Activated CD4-positive, alpha-beta T cell treated with anti-CD3 and anti-CD28 coated beads, Interleukin-2, Interleukin-6, amounts not matched to agents 100 ng/mL and 50 ng/mL, durations not matched to agents 16 hours and 8 hours (primary cell): ENCODE results near the gene SPECC1L.

Experiments
- DNase-seq: peaks from one replicate; pipeline ENCODE4 v3.0.0-alpha.2; 2020

SPECC1L gene

DNA sequence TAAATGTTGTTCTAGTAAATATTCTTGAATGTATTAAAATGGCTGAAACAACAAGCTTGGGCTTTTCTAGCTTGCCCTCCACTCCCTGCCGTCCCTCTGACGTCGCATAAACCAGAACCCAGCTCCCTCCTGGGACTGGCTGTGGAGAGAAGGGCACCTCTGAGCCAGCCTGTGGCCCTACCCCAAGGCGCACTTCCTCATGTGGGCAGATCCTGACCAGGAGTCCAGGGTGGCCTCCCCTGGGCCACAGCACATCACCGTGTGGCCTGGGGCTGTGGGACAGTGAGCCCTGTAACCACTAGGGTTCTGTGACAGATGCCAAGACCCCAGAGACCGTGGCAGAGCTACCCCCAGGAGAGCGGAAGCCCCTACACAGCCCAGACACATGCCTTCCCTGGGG, 146.6 kb downstream of the SPECC1L start:
- no peak for DNase-seq

DNA sequence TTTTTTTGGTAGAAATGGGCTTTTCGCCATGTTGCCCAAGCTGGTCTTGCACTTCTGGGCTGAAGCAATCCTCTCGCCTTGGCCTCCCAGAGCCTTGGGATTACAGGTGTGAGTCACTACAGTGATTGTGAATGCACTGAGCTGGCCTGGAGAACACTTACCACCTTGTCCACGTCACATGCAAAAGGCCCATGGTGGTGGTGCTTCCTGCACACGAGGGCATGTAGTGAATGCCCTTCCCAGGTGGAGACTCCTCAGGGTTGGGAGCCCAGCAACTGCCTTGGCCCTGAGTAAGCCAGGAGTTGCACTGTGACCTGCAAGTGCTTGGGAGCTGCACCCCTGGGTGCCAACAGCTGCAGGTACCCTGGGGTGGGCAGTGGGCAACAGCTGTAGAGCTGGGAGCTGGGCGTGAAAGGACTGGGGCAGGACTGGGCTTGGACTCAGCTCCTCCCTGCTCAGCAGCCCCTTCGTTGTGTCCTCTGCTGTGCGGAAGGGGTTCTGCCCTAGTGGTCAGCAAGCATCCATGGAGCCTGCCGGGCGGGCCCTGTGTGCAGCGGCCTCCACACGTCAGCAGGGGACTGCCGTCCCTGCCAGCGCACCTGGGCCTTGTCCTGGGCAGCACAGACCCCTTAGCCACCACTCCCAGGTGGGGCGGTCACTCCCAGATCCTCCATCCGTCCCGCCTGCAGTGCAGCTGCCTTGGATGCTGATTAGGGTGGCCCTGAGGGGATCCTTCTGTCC, 147.4 kb downstream of the SPECC1L start:
- DNase-seq, result no peak

DNA sequence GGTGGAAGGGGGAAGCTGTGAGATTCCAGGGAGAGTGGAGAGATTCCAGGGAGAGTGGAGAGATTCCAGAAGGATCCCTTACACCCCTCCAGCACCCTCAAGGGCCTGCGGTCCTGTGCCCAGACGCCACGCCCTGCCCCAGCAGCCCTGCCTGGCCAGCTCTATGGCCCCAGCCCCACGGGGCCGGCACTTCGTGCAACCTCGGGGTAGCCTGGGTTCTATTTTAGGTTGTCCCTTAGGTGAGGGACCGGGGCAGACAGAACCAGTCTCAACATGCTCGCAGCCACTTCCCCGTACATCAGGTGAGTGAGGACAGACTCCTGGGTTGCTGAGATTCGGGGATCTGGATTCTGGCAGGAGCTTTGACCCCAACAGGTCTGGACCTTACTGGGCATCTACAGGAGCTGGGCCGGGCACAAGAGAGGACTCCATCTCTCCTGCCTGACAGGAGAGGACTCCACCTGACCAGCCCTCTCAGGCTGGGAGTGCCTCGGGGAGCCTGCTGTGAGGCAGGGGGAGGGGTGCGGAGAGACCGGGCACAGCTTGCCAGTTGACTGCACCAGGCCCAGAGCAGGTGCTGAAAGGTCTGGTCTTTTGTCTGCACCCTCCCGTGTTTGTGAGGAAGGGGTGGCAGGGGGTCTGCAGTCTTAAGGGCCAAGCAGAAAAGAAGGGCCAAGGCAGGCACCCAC, 148.3 kb downstream of the SPECC1L start:
- DNase-seq, result no peak

DNA sequence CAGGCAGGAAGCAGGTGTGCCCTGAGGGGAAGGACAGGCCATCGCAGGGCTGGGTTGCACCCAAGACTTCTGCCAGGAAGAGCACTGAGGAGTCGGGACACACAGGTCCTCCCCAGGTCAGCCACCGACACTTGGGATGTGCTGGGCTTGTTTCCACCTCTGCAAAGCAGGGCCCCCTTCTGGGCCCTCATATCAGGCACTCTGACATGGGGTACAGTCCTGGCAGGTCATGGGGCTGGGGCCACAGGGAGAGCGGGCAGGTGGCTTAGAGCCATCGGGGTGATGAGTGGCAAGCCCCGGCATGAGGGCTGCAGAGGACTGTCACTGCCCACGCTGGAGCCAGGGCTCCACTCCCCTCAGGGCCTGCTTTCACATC, 148.8 kb downstream of the SPECC1L start:
- DNase-seq, result no peak

DNA sequence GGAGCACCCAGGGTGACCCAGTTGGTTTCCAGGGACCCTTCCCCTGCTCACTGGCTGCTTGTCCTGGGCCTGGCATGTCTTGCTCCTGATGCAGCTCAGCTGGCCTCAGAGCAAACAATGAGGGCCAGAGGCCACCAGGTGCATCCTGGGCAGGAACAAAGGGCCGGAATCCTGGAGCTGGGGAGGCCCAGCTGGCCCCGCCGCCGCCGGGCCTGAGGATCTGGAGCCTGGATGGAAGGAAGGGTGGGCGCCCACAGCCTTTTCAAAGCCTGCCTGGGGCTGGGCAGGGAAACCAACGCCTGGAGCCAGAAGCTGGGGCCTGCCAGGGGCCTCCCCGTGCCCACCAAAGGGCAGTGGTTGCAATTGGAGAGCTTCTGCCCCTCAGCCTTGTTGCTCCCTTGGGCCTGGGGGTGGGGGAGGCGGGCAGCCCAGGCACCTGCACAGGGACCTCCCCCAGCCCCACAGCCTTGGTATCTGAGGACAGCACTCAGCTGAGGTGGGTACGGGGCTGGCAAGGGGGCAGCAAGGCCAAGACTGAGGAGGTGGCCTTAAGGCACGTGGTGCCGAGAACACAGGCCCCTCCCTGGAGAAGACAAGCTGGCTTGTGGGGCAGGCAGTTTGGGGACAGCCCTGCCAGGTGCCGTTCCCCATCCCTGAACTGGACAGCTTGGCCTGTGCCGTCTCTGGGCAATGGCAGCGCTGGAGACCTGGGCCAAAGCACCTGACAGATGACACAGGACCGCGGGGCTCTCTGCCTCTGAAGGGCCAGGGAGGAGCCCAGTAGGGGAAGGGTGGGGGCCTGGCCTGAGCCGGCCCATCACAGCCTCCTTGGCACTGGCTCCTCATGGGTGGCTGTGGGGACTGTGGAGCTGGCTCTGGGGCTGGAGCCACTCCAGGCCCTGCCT, 149.7 kb downstream of the SPECC1L start:
- no peak for DNase-seq

DNA sequence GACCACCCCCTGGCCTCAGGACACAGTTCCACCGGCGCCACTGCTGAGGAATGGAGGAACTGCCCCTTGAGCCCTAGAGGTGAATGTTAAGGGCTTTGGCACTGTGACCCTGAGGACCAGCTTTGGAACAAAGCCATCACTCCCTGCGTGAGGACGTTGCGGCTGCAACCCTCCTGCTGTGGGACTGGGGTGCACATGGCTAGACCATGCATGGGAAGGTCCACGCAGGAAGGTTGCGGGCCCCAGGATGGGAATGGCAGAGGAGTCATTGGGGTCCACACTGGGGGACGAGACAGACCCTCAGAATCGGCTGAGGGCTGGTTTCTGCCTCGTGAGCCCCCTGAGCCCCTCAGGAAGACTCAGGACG, 150.3 kb downstream of the SPECC1L start:
- DNase-seq, result no peak

DNA sequence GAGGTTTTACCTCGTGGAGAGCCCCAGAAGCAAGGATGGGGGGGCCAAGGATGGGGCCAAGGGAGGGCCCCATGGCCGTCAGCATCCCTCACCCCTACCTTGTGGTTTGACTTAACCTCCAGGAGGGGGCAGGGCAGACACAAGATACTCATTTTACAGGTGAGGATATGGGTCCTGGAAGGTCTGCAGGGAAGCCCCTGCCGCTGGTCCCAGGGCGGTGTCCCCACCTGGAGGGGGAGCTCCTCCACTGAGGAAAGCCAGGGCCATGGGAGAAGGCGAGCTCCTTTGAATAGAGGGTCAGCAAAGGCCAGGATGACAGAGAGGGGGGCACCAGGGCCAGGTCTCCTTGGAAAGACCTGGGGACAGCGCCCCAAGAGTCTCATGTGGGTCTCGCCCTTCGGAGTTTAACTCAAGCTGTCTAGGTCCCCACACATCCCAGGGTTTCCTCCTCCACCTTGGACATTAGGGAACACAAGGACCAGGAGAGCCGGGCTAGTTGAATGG, 150.8 kb downstream of the SPECC1L start:
- peak; percentile 46 for DNase-seq

DNA sequence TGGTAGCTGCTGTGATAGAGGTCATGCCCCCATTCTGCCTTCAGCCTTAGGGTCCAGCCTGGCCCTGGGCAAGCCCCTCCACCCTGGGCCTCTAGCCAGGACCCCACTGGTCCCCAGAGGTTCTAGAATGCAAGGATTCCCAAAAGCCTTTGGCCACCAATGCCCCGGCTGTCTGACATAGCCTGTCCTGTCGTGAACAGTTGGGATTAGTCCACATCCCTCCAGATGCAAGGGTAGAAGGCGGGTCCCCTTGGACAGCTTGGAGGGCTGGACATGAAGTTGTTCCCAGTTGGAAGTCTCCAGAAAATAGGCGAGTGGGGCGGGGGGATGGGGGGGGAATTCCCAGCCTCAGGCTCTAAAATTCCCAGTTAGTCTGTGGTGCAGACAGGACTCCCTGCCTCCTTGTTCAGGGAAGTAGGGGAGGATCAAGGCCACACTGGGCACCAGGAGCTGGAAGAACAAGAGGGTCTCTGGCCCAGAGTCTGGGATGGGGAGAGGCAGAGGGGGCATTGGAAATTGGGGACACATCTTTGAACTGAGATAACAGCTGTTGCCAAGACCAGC, 151.6 kb downstream of the SPECC1L start:
- no peak for DNase-seq

DNA sequence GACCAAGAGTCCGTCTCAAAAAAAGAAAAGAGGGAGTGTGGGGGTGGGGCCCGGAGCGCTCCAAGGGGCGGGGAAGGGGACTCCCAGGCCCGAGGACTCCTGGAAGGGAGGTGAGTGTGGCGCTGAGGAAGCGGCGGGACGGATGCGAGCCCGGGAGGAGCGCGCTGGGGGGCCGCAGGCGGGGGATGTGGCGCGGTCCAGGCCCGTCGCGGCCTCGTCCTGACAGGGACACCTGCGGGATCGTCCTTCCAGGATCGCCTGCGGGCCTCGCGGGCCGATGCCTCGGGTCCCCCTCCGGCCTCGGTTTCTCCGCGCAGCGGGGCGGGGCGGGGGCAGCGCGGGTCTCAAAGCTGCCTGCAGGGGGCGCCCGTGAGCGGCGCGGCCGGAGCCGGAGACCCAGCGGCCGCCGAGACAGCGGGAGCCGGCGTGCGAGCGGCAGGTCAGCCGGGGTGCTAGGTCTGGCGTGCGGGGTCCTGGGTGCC, 152.9 kb downstream of the SPECC1L start:
- DNase-seq, result peak; percentile 79

DNA sequence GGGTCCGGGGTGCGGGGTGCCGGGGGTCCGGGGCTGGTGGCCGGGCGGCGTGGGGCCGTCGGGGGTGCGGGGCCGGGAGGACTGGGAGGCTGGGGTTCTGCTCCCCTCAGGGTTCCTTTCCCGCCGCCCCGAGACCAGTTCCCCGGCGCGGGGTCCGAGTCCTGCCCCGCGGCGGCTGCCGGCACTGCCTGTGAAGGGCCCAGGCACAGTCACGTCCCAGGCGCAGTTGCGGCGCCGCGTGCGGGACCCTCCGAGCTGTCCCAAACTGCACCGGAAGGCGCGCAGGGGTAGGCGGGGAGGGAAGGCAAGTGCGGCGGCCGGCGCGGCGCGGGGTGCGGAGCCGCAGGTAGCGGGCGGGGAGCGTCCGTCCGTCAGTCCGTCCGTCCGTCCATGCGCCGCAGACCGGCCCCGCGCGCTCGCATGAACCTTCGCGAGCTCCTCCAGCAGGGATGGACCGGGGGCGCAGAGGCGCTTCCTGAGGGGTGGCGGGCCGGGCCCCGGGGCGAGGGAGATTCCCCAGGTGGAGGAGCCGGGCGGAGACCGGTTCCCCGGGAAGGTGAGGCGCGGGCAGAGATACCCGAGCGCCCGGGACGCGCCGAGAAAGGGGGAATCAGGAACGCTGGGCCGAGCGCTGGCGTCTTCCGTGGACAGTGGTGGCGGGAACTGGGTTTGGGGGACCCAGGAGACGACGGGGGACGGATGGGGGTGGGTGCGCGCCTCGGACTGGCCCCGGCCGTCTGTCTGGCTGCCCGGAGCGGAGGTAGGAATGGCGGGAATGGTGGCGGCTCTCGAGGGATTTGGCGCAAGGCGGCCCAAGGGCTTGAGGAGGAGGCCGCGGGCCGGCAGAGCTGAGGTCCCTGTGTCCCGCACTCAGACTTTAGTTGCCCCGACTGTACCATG, 153.6 kb downstream of the SPECC1L start:
- peak; percentile 49 for DNase-seq

DNA sequence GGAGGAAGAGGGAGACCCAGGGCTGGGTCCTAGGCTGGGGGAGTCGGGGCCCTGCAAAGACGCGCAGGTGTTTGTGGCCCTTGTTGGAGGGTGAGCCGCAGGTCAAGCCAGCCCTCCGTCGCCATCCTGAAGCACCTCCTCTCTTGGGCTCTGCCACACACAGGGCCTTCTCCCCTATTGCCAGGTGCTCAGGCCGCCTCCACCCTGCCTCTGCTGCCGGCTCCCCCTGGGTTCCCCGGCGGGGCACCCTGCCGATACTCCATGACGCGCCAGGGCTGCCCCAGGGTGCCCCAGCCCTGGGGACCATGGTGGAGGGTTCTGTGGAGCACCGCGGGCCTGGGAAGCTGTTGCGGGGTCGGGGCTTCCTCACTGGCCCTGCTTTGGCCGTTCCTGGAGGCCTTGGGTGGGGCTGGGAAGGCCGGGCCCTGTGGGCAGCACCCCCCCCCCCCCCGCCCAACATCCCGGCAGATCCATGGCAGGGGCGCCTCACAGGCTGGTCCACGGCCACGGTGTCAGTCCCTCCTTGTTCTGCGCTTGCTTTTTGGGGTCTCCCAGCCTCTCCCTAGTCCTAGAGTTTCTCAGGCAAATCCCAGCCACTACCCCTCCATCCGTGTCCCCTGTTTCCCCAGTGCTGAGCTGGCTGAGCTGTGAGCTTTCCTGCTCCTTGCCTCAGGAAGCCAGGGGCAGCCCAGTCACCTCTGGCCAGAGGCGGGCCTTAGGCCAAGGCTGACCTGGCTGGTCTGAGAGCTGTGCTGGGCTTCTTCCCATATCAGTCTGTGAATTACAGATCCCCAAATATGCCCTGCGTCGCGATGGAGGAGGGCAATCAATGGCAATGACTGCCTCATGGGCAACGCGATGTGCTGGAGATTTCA, 154.5 kb downstream of the SPECC1L start:
- DNase-seq, result no peak

DNA sequence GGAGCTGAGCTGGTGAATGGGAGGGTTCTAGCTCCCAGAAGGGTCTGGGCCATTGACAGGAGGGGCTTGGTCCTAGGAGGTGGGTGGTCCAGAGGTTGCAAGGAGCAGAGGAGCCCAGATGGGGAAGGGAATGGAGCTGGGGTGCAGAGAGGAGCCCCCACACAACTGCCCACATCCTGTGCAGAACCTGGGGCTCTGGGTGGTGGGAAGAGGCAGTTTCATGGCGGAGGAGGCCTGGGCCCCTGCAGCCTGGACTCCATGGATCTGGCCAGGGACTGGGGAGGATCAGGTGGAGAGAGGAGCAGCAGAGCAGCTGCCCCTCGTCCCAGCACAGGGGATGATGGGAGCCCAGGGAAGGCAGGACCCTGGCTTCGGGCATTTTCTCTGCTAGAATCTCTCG, 155.8 kb downstream of the SPECC1L start:
- no peak for DNase-seq

DNA sequence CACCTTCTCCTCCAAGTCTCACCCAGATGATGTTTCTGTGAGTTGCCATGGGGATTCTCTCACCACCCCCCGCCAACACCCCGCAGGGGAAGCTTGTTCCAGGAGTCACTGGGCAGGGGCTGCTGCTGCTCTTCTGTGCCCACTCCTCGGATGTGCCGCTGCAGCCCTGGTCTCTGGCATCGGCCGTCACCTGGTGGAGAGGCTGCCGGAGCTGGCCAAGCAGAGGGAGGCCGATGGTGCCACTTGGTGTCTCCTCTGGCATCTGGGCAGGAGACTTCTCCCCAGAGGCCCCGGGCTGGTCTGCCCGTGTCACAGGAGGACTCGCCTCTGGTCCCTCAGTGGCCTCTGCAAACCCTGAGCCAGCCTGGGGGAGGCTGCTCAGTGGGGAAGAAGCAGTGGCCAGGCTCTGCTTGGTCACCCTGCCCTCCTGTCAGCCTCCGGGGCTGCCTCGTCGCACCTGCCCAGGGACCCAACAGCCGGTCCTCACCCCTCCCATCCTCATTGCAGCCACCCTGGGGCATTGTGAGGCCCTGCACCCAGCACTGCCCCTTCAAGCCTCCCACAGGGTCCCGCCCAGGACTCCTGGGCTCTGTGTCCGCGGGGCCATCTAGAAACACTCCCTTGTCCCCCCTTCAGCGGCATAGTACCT, 156.3 kb downstream of the SPECC1L start:
- DNase-seq, result no peak

DNA sequence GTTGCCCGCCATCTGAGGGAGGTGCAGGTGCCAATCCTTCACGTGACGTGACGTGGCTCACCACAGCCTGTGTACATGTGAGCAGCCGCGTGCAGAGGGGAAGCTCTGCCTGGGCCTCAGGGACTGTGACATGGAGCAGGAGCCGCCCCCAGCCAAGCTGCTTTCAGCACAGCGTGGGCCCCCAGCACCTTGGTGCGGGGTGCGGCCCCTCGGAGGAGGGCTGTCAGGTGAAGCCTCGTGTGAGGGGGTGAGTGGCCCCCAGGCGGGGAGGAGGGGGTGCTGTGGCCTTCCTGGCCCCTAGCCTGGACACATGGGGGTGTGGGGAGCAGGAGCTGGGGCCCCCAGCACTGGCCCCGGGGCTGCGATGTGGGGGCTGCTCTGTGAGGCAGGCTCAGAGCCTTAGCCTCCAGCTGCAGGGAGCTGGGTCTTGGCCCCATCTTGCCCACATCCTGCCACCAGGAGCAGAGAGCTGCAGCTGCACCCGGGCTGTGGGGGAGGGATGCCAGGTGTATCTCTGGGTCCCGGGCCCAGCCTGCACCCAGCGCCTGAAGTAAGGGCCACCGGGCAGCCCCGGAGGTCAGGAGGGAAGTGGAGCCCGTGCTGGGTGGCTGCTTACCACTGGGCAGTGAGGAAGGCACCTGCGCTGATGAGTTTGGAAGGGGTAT, 157.0 kb downstream of the SPECC1L start, which contains the start of gene ADORA2A:
TSS of gene ADORA2A (plus strand) at position 100 of the 665 bp plus-strand sequence. CDS start 5,806 bp downstream, outside the sequence.
- DNase-seq, result peak; percentile 87

DNA sequence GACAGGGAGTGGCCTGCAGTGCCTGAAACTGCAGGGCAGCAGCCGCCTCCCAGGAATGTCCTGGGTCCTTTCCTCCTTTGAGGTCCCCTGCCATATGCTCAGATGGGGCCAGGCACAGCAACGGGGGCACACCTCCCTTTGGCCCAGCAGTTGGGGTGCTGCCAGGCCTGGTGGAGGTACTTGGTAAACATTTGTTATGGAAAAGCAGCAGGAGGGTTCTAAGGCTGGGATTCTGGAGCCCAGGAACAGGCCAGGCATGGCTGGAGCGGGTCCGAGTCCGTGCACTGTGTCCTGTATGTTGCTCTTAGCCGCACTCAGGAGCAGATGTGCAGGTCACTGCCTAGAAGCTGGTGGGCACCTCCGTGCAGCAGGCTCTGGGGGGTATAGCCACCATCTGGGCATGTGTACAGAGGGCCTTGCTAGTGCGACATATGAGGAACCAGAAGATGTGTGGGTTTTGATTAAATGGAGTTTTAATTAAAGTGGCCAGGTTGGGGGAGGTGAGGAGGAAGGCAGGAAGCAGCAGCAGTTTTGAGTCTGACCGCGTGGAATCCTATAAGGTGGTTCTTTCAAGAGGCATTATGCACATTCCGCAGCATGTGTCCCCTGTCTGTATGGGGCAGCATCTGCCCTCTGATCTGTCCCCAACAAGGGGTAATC, 158.2 kb downstream of the SPECC1L start:
- peak; percentile 30 for DNase-seq

DNA sequence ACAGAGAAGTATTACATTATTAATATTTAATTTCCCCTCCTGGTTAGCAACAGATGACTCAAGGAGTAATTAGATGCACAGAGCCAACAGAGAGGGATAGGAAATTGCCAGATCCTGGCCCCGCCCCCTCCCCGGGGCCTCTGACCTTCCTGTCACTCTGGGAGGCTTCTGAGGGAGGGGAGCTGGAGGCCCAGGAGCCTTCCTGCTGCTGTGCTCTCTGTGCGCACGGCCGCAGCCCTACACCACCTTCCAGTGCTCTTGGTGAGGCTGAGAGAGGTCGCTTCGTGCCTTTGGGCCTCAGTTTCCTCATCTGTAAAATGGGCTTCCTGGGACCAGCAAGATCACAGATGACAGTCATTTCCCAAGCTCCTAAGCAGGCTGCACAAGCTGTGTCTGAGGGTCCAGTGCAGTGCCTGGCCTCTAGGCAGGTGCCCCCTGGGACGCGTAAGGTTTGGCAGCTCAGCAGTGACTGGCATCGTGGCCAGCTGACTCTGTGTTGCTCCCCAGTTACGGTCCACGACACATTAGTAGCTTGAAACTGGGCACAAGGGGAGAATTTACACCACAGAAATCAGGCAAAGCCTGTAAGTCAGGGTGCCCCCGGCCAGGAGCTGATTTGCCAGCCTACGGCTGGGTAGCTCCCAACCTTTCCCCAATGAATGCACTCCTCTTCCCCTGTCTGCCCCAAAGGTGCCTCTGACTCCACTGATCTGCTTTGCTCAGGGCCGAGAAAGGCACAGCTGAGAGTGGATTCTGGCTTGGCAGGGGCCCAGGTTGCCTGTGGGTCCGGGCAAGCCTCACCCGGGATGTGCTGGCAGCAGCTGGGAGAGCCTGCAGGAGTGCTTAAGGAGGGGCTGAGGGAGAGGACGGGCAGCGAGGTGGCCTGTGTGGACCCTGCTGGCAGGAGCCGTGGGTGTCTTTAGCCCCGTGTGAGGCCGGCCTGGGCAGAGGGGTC, 159.1 kb downstream of the SPECC1L start:
- peak; percentile 88 for DNase-seq

DNA sequence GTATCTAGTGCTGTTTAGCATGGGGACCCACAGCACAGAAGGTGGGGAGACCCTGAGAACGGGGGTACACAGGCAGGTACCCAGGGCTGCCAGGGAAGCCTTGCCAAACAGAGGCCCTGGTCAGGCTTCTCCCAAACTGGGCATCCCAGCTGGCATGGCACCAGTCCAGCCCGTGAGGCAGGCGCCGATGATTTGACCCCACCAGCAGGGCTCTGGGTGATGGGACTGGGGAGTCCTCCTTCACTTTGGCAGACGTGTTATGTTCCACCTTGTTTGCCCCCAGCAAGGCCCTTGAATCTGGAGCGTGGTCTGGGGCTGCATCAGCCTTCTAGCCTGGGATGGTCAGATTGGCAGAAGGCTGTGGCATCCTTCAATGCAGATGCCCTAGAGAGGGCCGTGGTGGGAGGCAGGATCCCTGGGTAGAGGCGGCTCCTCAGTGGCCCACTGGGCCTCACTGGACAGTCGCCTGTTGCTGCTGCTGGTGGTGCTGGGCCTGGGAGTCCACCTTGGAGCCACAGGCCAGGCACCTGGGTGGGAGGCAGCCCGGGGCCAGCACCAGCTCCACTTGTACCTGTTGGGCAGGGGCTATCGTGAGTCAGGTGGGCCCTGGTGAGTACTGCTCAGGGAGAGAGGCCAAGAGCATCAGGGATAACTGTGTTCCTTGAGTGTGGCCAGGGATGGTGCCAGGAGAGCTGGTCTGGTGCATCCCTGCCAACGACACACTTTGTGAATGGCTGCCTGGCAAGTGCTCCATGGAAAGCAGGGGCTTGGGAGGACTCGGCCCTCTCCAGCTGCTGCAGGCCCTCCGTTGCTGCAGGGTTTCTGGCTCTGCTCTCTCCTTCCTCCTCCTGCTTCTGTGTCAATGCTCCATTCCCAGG, 160.0 kb downstream of the SPECC1L start:
- DNase-seq, result no peak
